HG03457 (cell line): ENCODE results near the gene SLC19A1.

ENCODE experiments used
- ATAC-seq: cut with Tn5 transposase; IDR thresholded peaks from one replicate; pipeline ENCODE4 v1.9.1; 2021; ENCODE audit warnings: moderate number of reproducible peaks; ENCODE audit not compliant: unreplicated experiment

Gene SLC19A1

DNA sequence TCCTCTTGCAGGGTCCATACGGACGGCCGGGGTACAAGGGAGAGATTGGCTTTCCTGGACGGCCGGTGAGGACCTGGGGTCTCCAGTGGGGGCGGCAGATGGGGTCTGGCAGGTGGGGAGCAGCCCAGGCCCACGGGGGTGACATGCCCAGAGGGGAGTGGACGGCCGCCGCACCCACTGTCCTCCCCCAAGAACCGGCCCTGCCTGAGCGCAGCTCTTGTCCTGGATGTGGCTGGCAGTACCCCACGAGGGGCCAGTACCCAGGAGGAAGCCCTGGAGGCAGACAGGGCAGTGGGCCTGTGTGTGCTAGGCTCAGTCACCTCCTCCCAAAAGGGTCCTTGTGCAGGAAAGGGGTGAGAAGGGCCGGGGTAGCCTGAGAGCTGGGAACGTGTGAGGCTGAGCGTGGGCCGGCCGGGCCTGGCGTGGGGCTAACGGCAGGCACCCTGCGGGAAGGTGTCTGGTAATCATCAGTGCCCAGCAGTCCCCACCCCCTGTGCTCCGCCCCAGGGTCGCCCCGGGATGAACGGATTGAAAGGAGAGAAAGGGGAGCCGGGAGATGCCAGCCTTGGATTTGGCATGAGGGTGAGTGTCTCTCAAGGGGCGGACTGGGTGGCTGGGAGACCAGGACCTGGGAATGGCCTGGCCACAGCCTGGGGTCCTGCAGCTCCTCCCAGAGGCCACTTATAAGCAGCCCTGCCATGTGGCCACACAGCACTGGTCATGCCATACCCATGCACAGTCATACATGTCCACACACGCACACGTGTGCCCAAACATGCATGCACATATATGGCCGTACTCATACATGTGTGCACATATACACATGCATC is 47.2 kb downstream of the SLC19A1 start:
- ATAC-seq: no peak

DNA sequence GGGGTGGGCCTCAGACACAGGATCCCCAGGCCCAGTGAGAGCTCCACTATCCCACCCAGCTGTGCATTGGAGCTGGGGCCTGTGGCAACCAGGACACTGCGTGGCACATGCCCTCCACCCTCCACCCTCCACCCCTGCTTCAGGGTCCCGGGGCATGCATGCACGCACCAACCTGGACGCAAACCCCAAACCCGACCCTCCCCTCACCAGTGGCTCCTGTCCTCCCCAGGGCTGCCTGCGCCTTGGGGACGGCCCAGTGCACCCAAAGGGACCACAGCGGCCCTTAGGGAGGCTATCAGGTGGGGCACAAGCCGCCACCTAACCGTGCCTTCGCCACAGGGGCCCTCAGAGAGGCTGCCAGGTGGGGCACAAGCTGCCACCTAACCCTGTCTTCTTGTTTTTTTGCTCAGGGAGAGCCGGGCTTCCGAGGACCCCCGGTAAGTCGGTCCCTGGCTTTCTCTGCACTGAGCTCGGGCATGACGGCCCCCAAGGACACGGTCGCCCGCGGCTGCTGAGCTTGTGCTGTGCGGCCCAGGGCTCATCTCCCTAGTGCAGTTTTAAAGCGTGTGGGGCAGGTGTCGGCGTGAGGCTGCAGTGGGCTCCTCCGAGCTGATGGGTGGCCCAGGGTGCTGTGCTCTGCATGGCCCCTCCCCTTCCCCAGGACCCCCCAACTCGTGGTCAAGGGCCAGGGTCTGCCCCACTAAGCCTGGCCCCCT is 47.9 kb downstream of the SLC19A1 start:
- no peak for ATAC-seq

DNA sequence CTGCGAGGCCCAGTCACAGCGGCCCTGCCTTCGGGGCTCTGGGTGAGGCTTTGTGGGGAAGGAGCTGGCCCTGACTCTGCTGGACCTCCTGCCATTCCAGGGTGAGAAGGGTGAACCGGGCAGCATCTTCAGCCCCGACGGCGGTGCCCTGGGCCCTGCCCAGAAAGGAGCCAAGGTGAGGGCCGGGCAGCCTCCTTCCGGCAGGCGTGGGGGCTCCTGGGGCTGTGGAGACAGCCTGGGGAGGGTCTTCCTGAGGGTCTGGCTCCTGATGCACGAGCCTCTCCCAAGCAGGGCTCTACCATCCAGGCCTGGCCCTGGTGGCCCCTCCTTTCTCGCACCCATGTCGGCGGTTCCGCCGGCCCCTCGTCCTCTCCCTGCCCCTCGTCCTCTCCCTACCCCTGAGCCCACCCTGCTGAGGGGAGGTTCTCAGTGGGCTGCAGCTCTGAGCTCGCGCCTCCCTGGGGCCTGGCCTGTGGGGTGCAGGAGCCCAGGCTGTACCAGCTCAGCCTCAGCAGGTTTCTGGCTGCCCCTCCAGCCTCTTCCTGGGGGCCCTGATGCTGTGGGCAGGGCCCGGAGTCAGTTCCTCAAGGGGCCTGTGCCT is 48.7 kb downstream of the SLC19A1 start:
- ATAC-seq: no peak

DNA sequence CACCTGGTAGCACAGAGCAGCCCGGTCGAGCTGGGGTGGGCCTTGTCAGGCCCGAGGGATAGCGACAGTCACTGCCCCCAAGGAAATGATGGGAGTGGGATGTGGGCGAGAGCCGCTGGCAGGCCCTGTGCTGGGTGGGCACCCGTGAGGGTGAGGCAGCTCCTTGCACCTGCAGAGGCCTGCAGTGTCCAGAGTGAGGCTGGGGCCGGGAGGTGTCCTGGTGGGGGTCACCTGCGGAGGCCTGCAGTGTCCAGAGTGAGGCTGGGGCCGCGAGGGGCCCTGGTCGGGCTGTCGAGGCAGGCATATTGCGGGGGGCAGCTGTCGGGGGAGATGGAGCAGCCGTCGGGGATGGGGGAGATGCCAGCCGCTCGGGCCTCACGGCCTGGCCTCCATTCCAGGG is 49.5 kb downstream of the SLC19A1 start:
- no peak for ATAC-seq

DNA sequence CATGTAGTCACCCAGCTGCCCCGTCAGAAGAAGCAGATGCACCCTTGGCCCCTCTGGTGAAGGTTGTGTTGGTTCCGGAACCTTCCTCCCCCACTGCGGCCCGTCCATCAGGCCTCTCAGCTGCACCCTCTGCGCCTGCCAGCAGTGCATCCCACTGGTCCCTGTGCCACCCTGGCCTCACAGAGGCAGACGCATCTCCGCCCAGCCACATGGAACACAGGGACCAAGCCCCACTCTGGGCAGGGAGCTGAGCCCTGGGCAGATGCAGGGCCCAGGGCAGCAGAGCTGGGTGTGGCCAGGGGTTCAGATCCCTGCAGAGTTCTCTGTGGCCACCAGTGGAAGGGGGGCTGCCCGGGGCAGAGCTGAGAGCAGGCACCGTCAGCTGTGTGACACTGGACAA is 50.6 kb downstream of the SLC19A1 start:
- no peak for ATAC-seq

DNA sequence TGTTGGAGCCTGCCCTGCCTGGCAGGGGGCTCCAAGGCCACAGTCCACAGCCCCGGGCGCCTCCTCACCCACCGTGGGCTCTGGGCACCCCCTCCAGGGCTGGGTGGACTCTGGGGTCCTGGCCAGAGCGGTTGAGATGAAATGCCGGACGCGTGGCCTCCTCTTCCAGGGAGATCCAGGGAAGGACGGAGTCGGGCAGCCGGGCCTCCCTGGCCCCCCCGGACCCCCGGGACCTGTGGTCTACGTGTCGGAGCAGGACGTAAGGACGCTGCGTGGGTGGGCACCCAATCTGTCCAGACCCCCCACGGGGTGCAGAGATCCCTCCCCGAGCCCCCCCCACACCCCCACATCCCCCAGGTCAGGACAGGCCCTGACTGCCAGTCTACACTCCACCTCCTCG is 51.2 kb downstream of the SLC19A1 start:
- no peak for ATAC-seq

DNA sequence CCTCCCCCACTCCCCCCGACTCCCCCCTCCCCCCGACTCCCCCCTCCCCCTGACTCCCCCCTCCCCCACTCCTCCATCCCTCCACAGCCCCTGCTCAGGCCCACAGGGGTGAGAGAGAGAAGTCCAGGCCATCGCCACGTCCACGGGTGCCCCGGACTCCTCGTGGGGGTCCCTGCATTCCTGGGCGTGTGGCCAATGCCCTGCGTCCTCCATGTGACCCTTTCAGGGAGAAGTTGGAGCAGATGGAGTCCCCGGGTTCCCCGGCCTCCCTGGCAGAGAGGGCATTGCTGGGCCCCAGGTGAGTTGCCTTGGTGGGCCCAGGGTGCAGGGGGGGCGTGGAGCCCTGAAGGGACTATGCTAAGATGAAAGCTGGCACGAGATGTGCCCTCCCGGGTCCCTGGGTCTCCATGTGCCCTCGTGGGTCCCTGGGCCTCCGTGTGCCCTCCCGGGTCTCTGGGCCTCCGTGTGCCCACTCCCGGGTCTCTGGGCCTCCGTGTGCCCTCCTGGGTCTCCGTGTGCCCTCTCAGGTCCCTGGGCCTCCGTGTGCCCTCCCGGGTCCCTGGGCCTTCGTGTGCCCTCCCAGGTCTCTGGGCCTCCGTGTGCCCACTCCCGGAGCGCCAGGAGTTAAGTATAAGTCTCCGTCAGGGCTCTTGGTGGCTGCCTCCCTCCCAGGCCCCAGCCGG is 52.0 kb downstream of the SLC19A1 start:
- ATAC-seq: no peak

DNA sequence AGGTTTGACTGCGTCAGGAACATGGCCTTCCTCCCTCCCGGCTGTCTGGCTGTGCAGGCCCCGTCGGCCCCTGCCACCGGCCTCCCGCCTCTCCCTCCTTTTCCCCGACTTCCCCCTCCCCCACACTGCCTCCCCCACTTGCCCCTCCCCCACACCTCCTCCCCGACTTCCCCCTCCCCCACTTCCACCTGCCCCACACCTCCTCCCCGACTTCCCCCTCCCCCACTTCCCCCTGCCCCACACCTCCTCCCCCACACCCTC is 52.6 kb downstream of the SLC19A1 start:
- ATAC-seq: no peak

DNA sequence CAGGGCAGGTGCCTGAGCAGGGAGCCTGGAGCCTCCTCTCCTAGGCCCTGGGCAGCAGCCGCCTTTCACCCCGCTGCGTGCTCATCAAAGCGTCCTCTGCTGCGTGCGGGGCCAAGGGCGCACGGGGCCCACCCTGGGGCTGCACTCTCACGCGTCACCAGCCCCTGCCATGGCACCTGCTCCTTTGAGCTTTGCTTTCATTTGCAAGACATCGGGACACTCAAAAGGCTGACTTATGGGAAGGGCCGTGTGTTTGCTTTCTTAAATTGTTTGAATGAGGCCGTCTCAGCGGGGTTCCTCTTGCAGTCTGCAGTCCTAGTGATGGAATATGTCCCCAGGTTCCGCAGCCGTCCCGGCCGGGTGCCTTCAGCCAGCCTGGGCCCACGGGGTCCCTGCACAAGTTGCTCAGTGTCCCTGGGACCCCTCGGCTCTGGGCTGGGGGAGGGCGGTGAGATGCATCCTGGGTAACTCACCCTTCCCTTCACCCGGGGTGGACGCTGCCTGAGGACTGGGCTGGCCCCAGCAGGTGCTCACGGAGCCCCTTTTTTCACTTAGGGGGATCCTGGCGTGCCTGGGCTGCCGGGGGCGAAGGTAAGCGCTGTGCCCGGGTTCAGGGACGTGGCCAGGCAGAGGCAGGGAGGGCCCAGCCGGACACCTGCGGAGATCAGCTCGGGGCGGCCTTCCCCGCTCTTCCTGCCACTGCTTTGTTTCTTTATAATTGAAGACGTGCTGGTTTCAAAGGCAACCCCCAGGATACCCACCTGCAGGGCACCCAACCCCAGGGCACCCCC is 53.1 kb downstream of the SLC19A1 start:
- ATAC-seq: no peak

DNA sequence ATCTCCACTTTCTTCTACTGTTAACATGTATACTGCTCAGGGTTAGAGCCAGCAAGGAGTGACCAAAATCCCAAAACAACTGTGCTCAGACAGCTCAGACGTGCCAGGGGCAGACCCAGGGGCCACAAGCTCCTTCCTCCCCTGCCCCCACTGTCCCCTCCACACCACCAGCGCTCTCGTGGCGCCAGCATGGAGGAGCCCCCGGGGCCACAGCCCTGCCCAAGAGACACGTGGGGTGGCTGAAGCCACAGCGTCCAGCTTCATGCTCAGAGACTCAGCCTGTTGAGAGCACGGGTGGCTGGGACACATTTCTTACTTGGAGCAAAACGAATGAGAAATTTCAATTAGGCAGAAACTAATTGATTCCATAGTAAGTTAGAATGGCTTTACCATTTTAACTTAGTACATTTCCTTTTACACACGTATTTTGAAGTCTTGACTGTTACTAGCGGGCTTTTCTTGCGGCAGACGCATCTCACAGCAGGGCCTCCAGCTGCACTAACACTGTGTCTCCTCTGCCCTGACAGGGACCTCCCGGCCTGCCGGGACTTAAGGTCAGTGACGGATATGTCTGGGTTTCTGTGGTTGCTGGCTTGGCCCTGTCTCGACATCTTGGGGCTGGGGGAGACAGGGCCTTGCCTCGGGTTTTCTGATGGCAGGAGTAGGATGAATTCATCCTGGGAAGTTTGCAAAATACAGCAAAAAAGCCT is 54.2 kb downstream of the SLC19A1 start:
- no peak for ATAC-seq

DNA sequence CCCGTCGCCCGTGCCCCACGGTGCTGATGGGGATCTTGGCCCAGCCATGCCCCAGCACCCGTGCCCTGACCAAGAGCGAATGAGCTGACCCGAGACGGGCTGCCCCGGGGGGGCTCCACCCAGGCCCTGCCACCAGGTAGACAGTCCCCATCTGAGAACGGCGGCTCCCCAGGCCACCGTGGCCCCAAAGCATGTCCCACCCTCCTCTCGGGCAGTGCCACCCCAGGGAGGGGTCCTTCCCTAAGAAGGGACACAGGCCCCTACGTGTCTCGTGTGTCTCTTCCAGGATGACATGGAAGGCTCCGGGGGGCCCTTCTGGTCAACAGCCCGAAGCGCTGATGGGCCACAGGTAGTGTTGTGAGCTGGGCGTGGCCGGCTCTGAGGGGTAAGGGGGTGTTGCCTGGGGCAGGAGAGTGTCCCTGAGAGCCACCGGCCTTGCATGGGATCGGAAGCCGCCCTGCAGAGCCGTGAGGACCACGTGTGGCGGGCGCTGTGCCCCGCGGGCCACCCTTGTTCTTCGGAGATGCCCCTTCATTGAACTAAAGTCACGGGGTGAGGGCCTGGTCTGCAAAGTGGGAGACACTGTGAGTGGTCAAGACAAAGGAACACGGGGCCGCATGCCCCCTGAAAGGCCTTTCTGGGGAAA is 55.0 kb downstream of the SLC19A1 start:
- no peak for ATAC-seq

DNA sequence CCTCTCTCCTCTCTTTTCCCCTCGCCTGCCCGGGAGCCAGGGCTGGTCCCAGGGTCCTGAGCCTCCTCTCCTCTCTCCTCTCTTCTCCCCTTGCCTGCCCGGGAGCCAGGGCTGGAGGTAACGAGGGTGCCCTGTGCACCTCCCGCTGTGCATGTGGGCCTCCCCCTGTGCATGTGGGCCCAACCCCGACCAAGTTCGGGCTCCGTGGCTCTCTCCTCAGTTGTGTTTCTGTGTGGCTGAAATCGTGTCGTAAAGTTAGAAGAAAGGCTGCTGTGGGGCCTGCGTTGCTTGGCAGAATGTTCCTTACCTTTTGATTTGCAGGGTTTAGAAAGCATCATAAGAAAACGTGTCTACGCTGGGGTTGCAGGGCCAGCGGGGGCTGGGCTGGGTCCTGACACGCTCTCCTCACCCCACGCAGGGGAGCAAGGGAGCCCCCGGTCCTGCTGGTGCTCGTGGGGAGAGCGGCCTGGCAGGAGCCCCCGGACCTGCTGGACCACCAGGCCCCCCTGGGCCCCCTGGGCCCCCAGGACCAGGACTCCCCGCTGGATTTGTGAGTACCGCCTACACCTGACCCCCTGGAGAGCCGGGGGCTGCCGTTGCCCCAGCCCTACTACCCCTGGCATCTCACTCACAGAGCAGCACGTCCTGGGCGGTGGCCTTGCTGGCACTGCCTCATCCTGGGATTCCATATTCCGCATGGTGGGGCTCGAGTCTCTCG is 55.6 kb downstream of the SLC19A1 start:
- ATAC-seq: no peak

DNA sequence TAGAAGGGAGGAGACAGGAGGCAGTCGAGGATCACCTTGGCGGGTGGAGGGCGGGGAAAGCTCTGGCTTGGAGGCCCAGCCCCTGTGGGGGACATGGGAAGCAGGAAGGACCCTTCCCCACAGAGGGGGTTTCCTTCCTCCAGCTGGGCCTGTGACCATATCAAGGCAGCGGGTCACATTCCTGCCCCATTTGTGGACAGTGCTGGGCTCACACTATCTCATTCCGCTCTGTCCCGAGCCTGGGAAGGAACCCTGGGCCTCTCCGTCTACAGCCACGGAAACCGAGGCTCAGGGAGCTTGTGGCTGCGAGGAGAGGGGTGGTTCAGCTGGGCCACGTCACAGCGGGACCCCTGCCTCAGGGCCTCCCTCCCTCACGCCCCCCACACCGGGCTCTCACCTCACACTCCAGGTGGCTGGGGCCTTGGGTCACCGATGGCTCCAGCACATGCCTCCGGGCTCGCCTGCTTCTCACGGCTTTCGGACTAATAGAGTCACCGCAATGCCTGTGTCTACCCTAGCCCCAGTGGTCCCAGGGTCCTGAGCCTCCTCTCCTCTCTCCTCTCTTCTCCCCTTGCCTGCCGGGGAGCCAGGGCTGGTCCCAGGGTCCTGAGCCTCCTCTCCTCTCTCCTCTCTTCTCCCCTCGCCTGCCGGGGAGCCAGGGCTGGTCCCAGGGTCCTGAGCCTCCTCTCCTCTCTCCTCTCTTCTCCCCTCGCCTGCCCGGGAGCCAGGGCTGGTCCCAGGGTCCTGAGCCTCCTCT is 56.4 kb downstream of the SLC19A1 start:
- ATAC-seq: no peak

DNA sequence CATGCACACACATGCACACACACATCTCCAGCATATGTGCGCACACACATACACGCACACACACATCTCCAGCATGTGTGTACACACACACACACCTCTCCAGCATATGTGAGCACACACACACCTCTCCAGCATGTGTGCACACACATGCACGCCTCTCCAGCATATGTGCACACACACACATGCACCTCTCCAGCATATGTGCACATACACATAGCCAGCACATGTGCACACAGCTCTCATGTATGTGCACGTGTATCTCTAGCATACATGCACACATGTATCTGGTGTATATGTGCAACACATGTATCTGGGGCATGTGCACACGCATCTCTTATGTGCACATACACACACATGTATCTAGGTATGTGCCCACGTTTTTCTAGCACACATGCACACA is 57.9 kb downstream of the SLC19A1 start:
- ATAC-seq: no peak

DNA sequence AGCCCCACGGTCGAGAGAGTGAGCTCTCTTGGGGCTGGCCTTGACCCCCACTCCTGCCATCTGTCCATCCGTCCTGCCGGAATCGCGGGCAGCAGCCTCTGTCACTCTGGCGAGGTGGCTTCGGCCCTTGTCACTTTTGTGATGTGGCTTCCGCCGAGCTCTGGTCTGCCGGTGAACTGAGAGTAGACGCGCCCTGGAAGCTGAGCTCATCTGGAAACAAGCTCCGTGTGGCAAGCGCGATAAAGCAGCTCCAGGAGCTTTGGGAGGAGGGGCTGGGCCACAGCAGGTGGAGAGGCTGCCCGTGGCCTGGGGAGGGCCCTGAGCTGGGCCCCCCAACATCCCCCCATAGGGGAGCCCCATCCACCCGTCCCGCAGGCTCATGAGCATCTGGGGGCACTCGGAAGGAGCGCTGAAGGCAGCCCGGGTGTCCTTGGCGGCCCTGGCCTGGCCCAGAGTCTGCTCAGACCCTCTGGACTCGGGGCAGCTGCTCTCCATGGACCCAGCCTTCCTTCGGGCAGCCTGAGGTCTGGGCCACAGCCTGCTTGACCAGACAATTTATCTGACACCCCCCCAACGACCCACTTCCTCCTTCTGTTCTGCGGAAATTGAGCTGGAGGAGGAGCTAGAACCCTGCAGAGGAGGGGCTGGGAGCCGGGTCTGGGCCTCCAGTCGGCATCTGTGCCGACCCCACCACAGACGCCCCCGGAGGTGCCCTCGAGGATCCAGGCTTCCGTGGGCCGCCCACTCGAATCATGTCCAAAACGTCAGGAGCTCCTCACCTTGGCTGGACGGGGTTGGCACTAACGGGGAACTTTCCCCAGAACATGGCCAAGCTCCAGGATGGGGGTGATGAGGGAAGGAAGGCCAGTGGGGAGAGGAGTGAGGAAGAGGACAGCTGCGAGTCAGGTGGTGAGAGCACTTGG is 59.1 kb downstream of the SLC19A1 start:
- no peak for ATAC-seq

DNA sequence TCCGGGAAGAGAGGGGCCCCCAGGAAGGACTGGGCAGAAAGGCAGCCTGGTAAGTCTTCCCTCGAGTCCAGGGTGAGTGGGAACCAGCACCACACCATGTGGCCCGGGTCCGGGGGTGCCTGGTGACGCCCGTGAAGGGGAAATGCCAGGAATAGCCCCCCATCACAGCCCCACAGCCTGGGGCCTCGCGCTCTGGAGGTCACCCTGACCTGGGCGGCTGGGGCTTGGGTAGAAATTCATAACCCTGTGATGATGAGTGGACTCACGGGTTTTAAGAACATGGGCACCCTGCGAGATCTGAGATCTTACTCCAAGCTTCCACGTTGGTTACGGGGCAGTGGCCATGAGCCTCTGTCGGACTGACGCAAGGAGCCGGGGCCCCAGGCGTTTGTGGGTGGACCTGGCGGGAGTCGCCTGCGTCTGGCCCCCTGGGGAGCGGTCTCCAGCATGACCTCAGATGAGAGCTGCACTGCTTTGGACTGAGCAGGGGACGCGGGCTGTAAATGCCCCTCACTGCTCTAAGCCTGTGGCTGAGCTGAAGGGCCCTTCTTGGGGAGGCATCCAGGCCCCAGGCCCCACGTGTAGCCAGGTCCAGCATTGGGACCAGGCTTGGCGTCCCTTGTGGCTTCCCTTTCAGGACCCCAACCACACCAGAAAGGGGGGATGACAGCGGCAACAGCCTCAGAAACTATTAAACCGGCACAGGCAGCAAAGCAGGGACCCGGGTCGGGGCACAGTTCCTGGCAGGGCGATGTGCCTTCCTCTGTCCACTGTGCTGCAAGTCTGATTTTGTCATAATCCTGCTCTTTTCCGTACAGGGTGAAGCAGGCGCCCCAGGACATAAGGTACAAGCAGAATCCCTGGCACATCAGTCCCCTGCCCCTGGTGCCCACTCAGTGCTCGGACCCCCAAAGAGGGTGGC is 60.0 kb downstream of the SLC19A1 start:
- no peak for ATAC-seq
